ENCODE results near the gene TSC22D3.
"Not testable (repeated sequence)": the region's sequence is repeated elsewhere in the genome, so short reads cannot be mapped to it uniquely, and the experiment has no call there.

TSC22D3 gene

DNA sequence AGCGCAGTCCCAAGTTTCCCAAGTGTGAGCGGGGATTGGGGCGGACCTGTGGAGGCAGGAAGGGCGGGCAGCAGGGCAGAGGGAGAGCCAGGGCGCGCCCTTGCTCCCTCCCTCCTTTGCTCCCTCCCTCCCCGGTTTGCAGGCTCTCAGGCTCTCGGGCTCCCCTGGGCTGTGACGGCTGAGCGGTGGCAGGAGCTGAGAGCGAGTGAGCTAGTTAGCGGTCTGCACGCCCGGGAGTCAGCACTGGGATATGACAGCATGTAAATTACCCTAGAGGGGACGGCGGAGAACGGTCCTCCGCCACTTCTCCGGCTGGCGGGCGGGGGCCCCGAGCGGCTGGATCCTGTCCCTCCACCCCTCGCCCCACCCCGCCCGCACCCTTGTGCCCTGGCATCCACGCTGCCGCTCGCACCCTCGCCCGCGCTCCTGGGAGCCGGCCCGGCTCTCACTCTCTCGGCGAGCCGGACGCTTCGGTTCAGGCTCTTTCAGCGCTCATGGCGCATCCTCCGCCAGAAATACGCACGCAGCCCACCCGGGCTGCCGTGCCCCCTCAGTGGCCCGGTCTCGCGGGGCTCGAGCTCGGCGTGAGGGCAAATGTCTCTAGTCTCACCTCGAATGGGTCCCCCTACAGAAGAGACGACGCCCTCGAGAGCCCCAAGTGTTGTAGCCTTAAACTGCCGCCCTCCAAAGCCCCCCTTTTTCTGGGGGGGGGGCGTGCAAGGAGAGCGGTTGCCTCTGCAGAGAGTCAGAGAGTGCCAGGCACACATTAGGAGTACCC is at the start of gene TSC22D3:
Gene TSC22D3 (minus strand): TSS at position 54 of the 778 bp plus-strand sequence. CDS start 368 bp downstream, outside the sequence.
- DNase-seq (ENCODE audit: low read depth in 1 of 2, low spot score in 1 of 2) = peak; percentile 12 to 36

DNA sequence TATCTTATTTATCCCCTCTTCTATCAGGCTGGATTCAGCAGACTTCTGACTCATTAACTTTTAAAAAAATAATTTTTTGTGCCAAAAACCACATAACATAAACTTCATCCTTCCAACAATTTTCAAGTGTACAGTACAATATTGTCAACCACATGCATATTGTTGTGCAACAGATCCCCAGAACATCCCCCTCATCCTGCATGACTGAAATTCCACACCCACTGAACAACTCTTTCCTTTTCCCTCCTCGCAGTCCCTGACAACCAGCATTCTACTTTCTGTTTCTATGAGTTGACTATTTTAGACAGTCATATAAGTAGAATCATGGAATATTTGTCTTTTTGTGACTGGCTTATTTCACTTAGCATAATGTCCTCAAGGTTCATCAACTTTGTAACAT is 47.9 kb upstream of the TSC22D3 start:
- no peak for DNase-seq (ENCODE audit: low read depth in 1 of 2, low spot score in 1 of 2)

DNA sequence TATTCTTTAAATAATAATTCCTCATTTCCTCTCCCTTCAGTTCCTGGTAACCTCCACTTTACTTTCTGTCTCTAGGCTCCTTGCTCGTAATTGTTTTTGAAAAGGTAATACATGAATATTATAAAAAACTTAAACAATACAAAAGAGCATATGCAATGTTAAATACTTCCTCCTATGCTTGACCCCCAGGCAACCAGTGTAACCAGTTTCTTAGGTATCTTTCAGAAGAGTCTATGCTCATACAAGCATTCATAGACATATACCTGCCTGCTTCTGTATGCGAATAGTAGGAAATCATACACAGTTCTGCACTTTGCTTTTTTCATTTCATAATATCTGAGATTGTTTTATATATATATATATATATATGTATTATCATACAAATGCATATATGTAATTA is 47.5 kb upstream of the TSC22D3 start:
- DNase-seq (ENCODE audit: low read depth in 1 of 2, low spot score in 1 of 2) = no peak

DNA sequence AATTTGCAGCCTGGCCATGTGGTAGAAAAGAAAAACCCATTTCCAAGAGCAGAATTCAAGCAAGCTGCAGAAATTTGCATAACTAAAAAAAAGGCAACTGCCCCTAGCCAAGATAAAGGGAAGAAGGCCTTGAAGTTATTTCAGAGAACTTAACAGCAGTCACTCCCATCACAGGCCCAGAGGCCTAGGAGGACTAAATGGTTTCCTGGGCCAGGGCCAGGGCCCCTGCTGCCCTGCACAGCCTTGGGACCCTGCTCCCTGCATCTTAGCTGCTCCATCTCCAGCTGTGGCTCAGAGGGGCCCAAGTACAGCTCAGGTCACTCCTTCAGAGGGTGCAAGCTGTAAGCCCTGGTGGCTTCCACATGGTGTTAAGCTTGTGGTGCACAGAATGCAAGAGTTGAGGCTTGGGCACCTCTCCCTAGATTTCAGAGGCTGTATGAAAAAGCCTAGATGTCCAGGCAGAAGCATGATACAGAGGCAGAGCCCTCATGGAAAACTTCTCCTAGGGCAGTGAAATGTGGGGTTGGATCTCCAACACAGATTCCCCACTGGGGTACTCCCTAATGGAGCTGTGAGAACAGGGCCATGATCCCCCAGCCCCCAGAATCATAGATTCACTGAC is 43.4 kb upstream of the TSC22D3 start:
- DNase-seq (ENCODE audit: low read depth in 1 of 2, low spot score in 1 of 2) = no peak

DNA sequence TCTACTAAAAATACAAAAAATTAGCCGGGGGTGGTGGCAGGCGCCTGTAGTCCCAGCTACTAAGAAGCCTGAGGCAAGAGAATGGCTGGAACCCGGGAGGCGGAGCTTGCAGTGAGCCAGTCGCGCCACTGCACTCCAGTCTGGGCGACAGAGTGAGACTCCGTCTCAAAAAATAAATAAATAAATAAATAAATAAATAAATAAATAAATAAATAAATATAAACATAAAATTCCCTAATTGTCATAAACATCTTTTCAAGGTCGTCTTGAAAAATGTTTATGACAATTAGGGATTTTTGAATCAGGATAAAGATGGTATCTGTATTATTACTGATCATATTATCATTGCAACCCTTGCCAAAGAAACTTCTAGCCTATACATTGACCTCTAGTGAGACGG is 34.5 kb upstream of the TSC22D3 start:
- not testable (repeated sequence) for DNase-seq (ENCODE audit: low read depth in 1 of 2, low spot score in 1 of 2)

DNA sequence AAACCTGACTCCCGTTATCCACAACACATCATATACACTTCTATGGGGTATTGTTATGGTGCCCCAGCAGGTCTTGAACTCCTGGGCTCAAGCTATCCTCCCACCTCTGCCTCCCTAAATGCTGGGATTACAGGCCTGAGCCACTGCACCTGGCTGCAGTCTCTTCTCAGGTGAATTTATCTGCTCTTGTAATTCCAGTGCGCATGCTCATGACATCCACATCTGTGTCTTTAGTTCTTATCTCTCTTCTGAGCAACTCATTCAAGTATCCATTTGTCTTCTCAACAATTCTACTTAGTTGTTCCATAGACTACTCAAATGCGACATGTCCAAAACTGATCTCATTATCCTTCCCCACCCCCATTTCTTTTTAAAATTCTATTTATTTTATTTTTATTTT is 29.6 kb upstream of the TSC22D3 start:
- DNase-seq (ENCODE audit: low read depth in 1 of 2, low spot score in 1 of 2) = no peak

DNA sequence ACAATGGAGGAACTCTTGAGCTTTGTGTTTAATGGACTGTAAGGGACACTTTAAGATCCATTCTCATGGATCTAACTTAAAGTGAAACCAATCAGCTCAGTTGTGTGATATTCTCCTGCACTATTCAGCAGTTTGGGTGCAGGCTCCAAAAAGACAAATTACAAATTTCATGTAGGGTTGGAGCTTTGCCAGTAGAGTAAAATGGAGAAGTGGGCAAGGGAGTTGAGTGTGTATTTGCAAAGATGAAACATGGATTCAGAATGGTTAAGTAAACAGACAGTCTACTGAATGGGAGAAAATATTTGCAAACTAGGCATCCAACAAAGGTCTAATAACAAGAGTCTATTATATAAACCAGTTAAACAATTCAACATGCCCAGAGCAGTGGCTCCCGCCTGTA is 28.8 kb upstream of the TSC22D3 start:
- no peak for DNase-seq (ENCODE audit: low read depth in 1 of 2, low spot score in 1 of 2)

DNA sequence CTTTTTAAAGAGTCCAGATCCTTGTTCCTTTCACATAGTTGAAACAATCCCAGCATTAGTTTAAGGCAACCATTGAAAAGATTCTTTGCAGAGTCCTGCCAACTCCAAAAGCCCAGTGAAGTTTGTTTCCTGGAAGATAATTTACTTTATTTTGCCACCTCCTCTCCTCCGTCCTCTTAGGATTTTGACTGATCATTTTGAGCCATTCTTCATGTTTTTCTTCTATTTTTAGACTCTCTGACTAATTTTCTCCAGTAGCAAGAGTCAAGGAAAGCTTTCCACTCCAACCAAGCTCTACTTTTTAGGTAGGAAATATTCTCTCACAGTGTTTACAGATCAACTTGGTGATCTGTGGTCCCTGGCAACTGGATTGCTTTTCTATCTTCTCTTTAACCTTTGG is 12.2 kb upstream of the TSC22D3 start:
- DNase-seq (ENCODE audit: low read depth in 1 of 2, low spot score in 1 of 2) = no peak

DNA sequence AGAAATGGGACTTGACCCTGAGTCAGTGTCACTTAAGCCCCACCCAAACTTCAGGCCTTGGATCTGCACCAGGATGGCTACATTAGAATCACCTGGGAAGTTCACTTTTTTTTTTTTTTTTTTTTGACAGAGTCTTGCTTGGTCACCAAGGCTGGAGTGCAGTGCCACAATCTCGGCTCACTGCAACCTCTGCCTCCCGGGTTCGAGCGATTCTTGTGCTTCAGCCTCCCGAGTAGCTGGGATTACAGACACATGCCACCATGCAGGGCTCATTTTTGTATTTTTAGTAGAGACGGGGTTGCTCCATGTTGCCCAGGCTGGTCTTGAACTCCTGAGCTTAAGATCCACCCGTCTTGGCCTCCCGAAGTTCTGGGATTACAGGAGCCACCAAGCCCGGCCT is 4.9 kb upstream of the TSC22D3 start:
- DNase-seq (ENCODE audit: low read depth in 1 of 2, low spot score in 1 of 2) = no peak

DNA sequence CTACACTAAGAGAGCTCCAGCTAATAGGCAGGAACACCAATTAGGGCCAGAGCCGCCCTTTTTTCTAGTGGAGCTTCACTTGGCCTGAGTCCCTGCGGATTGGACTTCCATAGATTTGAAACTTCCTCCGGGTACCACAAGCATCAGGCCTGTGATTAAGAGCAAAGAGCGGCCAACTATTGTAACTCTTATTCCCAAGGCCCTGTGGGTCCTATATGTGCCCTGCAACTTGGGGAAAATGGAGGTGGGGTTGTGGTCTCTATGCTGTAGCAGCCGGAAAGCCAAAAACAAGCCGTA is 1.9 kb upstream of the TSC22D3 start, which contains the start of gene NCBP2L:
Gene NCBP2L (plus strand): TSS at position 198 of the 297 bp plus-strand sequence. CDS start 16,488 bp downstream, outside the sequence.
- DNase-seq (ENCODE audit: low read depth in 1 of 2, low spot score in 1 of 2) = no peak

DNA sequence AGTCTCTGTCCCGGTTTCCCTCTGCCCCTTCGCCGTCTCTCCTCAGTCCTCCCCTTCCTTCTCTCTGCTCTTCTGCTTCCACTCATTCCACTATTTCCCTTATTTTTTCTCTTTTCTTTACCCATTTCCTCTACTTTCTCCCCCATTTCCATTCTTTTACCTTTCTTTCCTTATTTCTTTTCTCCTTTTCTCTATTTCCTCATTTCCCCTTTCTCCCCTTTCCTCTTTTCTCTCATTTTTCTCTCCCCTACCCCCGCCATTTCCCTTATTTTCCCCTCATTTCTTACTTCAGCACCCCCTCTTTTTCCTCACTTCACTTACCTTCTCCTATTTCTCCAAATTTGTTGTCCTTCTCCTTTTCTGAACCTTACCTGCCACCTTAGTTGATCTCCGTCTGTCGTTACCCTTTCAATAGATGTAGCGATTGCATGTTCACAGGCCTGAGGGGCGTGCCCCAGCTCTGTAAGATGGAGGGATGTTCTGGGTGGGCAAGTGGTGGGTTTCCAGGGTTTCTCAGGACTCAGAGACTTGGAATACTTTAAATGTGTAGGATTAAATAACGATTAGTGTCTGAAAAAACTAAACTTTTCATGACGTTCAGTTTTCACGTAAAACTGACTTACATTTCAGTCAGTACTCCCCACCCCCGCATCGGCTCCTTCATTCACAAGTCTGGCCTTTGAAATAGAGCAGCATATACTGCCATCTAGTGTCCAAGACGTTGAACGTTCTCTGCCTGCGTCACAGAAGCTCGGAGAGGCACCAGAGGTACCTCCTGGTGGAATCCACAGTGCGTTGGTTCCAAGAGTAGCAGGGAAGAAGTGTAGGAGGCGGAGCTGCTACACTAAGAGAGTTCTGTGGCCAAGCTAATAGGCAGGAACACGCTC is 1.3 kb upstream of the TSC22D3 start:
- DNase-seq (ENCODE audit: low read depth in 1 of 2, low spot score in 1 of 2) = peak; percentile 39 to 77

DNA sequence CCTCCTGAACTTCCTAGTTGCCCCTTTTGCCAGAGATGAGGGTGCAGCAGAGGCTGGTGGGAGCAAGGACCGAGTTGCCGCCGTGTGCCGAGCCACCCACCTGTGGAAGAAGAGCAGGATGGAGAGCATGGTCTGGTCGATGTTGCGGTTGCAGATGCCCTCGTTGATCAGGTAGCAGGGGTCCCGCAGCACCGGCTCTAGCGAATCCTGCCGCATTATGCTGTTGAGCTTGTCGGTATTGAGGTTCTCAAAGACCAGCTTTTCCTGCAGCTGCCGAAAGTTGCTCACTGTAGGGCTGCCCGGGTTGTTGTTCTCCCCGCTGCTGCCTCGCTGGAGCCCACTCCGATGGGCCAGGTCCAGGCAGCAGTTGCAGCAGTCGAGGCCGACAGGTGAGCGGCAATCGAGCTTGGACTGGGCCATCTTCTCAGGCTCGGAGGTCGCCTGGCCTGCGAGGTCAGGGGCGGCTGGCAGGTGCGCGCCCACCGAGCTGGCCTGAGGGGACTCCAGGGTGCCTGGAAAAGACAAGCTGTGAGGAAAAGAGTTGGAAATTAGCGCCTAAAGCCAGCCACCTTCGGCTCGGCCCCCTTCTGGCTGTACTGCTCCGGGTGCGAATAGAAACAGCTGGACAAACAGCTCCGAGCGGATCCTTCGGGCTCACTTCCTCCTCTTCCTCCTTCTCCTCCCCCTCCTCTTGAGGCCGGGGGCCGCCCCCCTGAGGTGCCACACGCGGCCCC is 420 bp downstream of the TSC22D3 start:
- DNase-seq (ENCODE audit: low read depth in 1 of 2, low spot score in 1 of 2) = no peak

DNA sequence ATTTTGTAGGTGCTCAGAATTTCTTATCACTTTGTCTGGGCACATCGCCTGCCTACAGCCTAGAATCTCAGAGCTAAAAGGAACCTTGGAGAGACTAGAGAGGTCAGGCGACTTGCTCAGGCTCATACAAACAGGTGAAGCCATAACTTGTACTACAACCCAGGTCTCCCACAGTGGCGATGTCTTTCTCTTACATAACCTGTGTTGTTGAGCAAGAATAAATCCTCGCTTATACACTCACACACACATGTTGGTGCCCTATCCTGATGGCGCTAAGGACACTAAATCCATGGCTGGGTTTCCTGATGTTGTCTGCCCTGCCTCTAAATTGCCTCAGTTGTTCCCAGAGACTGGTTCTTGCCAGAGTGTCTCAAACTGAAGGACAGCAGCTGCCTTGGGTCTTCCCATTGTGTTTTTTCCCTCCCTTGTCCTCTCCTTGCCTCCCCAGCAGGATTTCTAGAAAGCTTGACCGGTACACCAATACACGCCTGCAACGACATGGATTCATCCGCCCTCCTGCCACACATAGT is 1.6 kb downstream of the TSC22D3 start:
- DNase-seq (ENCODE audit: low read depth in 1 of 2, low spot score in 1 of 2) = no peak

DNA sequence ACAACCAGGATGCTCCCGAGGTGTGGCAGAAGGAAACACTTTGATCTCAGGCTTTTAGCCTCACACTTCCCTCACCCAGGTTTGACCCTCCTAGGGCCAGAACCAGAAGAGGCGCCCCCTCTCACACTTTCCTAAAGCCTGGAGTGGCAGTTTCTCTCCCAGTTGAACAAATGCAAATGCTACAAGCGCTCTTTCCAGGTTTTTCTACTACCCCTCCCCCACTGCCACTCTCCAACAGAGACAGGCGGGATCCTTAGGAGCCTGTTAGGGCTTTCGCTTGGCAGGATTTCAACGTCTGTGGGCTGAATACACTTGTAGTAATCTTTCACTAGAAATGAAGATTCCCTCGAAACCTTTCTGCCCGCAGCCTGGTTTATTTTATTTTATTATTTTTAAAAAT is 2.4 kb downstream of the TSC22D3 start:
- DNase-seq (ENCODE audit: low read depth in 1 of 2, low spot score in 1 of 2) = no peak

DNA sequence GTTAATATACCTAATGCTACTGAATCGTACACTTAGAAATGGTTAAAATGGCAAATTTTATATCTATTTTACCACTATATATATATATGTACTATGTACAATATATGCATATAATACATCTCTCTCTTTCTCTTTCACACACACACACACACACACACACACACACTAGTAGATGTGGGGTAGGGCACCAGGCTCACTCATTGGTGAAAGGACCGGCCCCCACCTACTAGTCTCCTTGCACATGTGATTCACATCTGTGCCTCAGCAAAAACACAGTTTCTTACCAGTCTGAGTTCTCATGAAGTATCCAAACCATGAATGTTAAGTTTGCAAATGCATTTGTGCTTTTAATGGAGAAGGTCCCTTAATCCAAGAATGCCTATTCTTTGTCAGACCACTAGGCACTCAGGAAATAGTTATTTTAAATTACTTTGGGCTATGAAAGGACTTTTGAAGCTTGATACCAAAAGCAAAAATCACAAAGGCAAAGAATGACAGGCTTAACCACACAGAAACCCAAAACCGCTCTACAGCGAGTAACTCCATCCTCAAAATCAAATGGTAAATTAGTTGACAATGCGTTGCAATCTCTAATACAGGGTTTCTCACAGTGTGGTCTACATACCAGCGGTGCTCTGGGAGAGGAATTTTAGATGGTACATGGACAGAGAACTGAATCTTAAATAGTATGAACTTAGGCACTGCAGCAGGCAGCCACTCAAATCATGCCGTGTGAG is 5.8 kb downstream of the TSC22D3 start:
- DNase-seq (ENCODE audit: low read depth in 1 of 2, low spot score in 1 of 2) = no peak

DNA sequence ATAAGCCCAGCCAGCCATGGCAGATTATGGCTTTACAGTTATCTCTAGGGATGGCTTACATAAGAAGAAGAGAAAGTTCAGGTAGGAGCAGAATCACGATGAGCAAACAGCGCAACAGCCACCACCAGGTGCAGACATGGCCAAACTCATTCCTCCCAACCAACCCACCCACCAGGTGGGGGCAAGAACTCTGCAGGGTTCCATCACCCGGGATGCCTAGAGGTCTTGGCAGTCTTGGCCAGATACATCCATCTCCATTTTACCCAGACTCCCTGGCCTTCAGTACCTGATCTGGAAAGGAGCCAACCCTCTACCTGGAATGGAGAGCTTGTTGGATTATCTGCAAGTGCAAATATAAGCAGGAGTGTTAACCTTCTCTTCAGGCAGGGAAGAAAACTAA is 7.5 kb downstream of the TSC22D3 start:
- DNase-seq (ENCODE audit: low read depth in 1 of 2, low spot score in 1 of 2) = no peak

DNA sequence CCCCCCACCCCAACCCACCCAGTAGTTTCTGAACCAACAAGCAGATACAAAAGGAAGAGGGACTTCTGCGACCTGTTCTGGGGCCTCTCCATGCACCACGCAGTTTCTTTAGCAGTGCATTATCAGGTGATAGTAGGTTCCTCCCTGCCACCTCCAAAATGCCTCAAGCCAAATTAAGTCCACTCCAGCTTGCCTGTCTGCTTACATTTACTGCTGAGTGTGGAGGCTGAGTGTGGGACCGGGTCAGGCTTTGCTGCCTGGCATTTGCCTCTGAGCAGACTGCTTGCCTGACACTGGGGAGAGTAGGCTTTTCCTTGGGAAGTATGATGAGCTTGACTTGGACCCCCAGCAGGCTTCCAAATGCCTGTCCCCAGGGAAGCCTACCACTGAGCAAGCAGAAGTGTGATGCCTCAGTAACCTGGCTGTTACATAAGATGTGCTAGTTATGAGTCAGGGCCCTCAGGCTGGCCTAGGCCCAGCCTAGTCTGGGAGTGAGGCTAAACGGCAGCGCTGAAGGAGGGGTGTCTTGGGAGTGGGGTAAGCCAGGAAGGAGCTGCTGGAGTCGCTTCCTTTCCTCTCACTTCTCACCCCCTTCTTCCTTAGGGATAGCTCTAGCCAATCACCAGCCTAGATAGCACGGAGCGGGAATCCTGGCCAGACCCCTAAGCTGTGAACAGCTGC is 9.0 kb downstream of the TSC22D3 start:
- DNase-seq (ENCODE audit: low read depth in 1 of 2, low spot score in 1 of 2) = no peak

DNA sequence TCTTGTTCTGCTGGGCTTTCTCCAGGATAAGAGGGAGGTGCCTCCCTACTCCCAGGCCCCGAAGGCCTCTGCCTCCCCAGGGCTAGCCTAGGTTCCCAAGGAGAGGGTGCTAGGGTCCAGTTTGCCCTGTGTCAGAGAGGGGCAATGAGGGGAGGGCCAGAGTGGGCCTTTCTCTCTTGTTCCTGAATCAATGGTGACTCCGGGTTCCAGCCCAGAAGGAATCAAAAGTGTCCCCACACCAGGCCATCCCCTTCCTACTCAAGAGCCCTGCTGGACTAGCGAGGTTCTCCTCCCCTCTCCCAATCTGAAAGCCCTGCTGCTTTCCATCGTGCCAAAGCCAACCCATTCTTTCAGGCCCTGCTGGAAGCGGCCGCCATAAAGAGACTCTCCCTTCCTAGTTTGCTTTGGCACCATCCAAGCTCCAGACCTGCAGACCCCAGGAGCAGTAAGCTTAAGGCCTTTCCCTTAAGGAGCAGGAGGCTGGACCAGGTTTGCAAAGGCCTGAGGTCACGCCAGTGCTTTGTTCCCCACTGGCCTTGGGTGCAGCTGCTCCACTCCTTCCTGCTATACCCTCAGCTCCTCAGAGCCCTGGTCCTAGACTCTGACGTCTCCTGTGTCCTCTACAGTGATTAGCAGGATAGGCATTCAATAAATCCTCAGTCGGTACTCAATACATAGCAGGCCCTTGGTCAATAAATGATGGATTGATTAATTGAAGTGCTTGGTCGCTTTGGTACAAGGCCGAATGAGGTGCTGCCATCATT is 10.6 kb downstream of the TSC22D3 start:
- no peak for DNase-seq (ENCODE audit: low read depth in 1 of 2, low spot score in 1 of 2)

DNA sequence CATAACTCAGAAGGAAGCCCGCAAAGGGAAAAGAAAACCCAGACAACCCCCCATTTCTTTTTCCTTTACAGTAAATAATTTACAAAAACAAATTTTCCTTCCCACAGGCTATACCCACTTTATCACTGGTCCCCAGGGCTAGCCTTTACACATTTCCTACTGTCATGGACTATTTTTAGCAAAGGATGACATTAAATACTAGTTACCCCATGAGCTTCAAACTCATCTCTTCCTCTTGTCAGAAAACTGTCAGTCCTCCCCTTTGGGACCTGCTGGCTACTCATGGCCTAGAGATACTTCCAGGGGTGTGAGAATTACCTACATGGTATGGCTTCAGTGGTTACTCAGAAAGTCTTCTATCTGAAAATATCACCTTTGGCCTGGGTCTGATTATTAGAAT is 11.9 kb downstream of the TSC22D3 start:
- no peak for DNase-seq (ENCODE audit: low read depth in 1 of 2, low spot score in 1 of 2)
